GM23248 (cell line): ENCODE data around the gene VPS35. TPM values are rescaled to one million over a fixed set of nuclear protein-coding genes. Genes with fewer than 3 reads are reported as not detected.
"Not testable (repeated sequence)": the region's sequence is repeated elsewhere in the genome, so short reads cannot be mapped to it uniquely, and the experiment has no call there.

Experiments used
- DNase-seq: peaks from one replicate; pipeline ENCODE4 v3.0.0-alpha.2; 2015
- H2AFZ ChIP-seq: fragments of 200-600 bp; sonication (generic); 2 replicates; pipeline ENCODE4 v1.6.1; 2016; ENCODE audit warnings: antibody characterized with exemption
- H3F3A ChIP-seq: fragments of 200-600 bp; sonication (generic); 2 replicates; pipeline ENCODE4 v1.6.1; 2016; ENCODE audit warnings: mild to moderate bottlenecking, antibody characterized with exemption, mixed run types; ENCODE audit not compliant: insufficient read depth
- H3K27ac ChIP-seq: fragments of 200-600 bp; sonication (generic); 2 replicates; pipeline ENCODE4 v1.5.1; 2016; ENCODE audit warnings: mild to moderate bottlenecking
- H3K27me3 ChIP-seq: fragments of 200-600 bp; sonication (generic); replicated peaks from 2 replicates; pipeline ENCODE4 v1.6.1; 2016; ENCODE audit warnings: mild to moderate bottlenecking; ENCODE audit not compliant: insufficient read depth
- H3K36me3 ChIP-seq: fragments of 200-600 bp; sonication (generic); 2 replicates; pipeline ENCODE4 v1.6.1; 2016; ENCODE audit warnings: low read depth, mild to moderate bottlenecking
- H3K4me1 ChIP-seq: fragments of 200-600 bp; sonication (generic); 2 replicates; pipeline ENCODE4 v1.6.1; 2016; ENCODE audit warnings: mild to moderate bottlenecking; ENCODE audit not compliant: insufficient read depth
- H3K4me2 ChIP-seq: fragments of 200-600 bp; sonication (generic); one replicate; pipeline ENCODE4 v1.6.1; 2016; ENCODE audit warnings: mild to moderate bottlenecking; ENCODE audit not compliant: unreplicated experiment
- H3K4me3 ChIP-seq: fragments of 200-600 bp; sonication (generic); 2 replicates; pipeline ENCODE4 v1.5.1; 2016; ENCODE audit warnings: mild to moderate bottlenecking
- H3K79me2 ChIP-seq: fragments of 200-600 bp; sonication (generic); 2 replicates; pipeline ENCODE4 v1.6.1; 2016; ENCODE audit warnings: mild to moderate bottlenecking; ENCODE audit not compliant: insufficient read depth
- H3K9ac ChIP-seq: fragments of 200-600 bp; sonication (generic); 2 replicates; pipeline ENCODE4 v1.6.1; 2016; ENCODE audit warnings: mild to moderate bottlenecking
- H3K9me2 ChIP-seq: fragments of 200-600 bp; sonication (generic); 2 replicates; pipeline ENCODE4 v1.6.1; 2016; ENCODE audit warnings: mixed run types, mild to moderate bottlenecking, moderate library complexity; ENCODE audit not compliant: insufficient read depth
- H3K9me3 ChIP-seq: fragments of 200-600 bp; sonication (generic); one replicate; pipeline ENCODE4 v1.6.1; 2017; ENCODE audit warnings: low read depth
- H4K20me1 ChIP-seq: fragments of 200-600 bp; sonication (generic); 2 replicates; pipeline ENCODE4 v1.6.0; 2016; ENCODE audit not compliant: insufficient read depth
- EZH2 ChIP-seq: fragments of 200-600 bp; sonication (generic); IDR thresholded peaks from 2 replicates; pipeline ENCODE4 v1.6.1; 2018; ENCODE audit warnings: antibody characterized with exemption, mild to moderate bottlenecking; ENCODE audit not compliant: insufficient read depth, poor library complexity, severe bottlenecking
- EZH2phosphoT487 ChIP-seq: fragments of 200-600 bp; sonication (generic); IDR thresholded peaks from 2 replicates; pipeline ENCODE4 v1.6.1; 2018; ENCODE audit warnings: antibody characterized with exemption, moderate library complexity, mild to moderate bottlenecking, low read depth; ENCODE audit not compliant: insufficient read depth
- WGBS, 2 experiments: methylation state at CpG; one replicate each; pipeline ENCODE4 v1.1.6; 2015 to 2017; ENCODE audit warnings: low lambda C conversion rate in 2 of 2, low coverage in 1 of 2; ENCODE audit errors: missing lambda C conversion rate in 2 of 2; 5-methylcytosine and 5-hydroxymethylcytosine counted together
- in situ Hi-C: fragments of 300-500 bp; cut with MboI; formaldehyde crosslinking; loops from 2 replicates; pipeline ENCODE4 v1.15.0; 2020
- polyA plus RNA-seq: library from polyadenylated mRNA; unstranded; fragments of >200 nt; fragmentation: Nextera tagmentation; extraction: Ambion mirVana; gene quantifications from 2 replicates; pipeline ENCODE4 v1.2.1, GENCODE V29; 2016
- total RNA-seq: library from RNA; depleted of rRNA; stranded (reverse); fragments of >200 nt; shearing (Covaris generic); gene quantifications from 2 replicates; pipeline ENCODE4 v1.2.3, GENCODE V29; 2014

VPS35 gene
- total and polyA plus RNA-seq, 2 experiments from 2014 or later, result 91.1 to 213 TPM

DNA sequence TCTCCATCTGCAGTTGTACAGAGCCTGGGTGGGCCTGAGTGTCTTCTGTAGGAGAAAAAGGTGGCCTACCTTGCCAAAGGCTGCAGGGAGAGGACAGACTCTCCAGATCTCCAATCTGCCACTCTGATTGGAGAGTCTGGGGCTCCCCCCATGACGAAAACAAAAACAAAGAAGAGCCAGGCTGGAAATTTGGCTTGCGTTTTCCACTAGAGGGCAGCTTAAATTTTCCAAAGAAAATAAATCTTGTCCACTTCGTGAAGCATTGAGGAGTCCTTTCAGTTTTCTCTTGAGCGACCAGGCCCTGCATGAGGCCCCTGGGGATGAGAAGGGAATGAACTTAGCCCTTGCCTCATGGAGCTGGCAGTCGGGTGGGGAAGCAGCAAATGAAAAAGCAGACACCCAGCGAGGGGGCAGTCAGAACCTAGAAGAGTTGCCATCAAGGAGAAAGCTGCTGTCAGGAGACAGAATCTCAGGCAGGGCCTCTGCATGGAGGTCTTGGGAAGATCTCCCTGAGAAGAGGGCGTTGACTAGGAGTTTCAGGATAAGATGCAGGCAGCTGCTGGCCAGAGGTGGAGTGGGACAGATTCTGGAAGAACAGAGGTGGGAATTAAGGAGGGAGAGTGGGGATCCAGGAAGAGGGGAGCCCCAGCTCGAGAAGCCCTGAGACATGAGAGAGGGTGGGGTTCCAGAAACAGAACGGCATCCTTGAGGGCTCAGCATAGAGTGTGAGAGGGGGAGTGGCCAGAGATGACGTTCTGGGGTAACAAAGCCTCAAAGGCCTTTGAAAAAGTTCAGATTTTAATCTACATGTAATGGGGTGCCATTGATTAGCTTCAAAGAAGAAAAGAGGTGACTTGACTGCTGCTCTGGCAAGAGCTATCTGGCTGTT lies 59.4 kb downstream of the VPS35 start:
- Histone ChIP-seq H3K36me3 (no peaks in the 10 kb centered on the region), H3K79me2 (no peaks in the 10 kb centered on the region), H3K27ac (peak overlapping the region; percentile 63), H3K9me2 (no peaks in the 10 kb centered on the region), H4K20me1 (no peaks in the 10 kb centered on the region), H3K4me1 (peaks cover 8% of the 10 kb centered on the region), H3K27me3 (no peaks in the 10 kb centered on the region), H3K4me3 (peak overlapping the region; percentile 58), H3F3A (no peaks in the 10 kb centered on the region), H3K4me2 (peak overlapping the region; percentile 85), H3K9ac (peak overlapping the region; percentile 77), H3K9me3 (no peaks in the 10 kb centered on the region), H2AFZ (peak overlapping the region; percentile 98)
- no peak for TF ChIP-seq EZH2
- no peak for TF ChIP-seq EZH2phosphoT487
- DNase-seq, result peak; percentile 82
- in situ Hi-C loops, result no loop called here
- WGBS, 2 experiments, result 7 to 10% methylated on average over 10 of the region's 10 CpGs

DNA sequence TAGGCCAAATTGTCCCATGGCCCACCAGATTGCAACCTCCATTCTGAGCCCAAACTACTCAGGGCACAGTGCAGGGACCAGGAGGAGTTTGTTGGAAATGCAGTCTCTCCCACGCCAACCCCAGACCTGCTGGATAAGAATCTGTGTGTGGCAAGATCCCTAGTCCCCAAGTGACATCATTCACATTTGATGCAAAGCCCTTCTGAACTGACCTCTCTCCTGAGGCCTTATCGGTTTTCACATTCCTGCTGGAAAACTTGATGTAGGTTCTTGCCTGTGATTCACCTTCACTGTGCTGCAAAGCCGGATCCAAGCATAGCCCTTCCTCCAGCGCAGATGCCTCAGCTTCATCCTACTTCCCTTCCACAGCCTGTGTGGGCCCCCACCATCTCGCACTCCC lies 61.2 kb downstream of the VPS35 start:
- H3K36me3 ChIP-seq, result no peaks in the 10 kb centered on the region
- in situ Hi-C loops, result no loop called here

GRCh38 chr16:46626681-46627080 lies 62.3 kb downstream of the VPS35 start:
- WGBS, 2 experiments, result 92 to 93% methylated on average over 22 of the region's 22 CpGs

More for the DNA sequence above, 61.2 kb downstream of the VPS35 start:
- Histone ChIP-seq H3K9ac (no peak overlapping the region), H2AFZ (no peak overlapping the region), H3K27ac (no peak overlapping the region), H3K4me2 (no peak overlapping the region), H3K4me1 (peaks cover 8% of the 10 kb centered on the region), H3K9me2 (no peaks in the 10 kb centered on the region), H3K79me2 (no peaks in the 10 kb centered on the region), H4K20me1 (no peaks in the 10 kb centered on the region), H3K4me3 (no peak overlapping the region), H3F3A (no peaks in the 10 kb centered on the region), H3K27me3 (no peaks in the 10 kb centered on the region), H3K9me3 (no peaks in the 10 kb centered on the region)
- DNase-seq, result no peak
- TF ChIP-seq EZH2phosphoT487 (no peak), EZH2 (no peak)
- WGBS, 2 experiments, result 92 to 93% methylated on average over 5 of the region's 5 CpGs

DNA sequence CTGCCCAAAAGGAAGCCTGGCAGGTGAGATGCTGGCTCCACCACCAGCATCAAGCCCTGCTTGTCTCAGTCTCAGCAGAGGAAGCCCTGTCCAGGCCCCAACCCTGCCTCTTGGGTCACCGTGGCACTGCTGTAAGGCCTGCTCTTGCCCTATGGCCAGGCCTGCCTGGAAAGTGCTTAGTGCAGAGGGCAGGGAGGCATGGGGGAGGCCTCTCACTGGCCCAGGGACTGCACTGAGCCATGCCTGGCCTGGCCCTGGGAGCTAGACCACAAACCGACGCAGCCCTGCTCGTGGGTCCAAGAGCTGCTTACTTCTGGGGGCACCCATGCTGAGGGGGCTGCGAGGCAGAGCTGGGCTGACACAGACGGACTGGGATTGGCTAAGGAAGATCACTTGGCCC lies 64.1 kb downstream of the VPS35 start:
- H2AFZ ChIP-seq, in situ Hi-C loops, H3K9me2 ChIP-seq, H3F3A ChIP-seq, H3K9me3 ChIP-seq, H3K9ac ChIP-seq, H3K27ac ChIP-seq, H3K36me3 ChIP-seq, H3K4me1 ChIP-seq, H3K4me3 ChIP-seq, H4K20me1 ChIP-seq, H3K4me2 ChIP-seq, H3K27me3 ChIP-seq, DNase-seq: not testable (repeated sequence)
- WGBS, 2 experiments, result 76 to 89% methylated on average over 5 to 6 of the region's 6 CpGs
- peaks cover 13% of the 10 kb centered on the region for H3K79me2 ChIP-seq

More at GRCh38 chr16:46626681-46627080, 62.3 kb downstream of the VPS35 start:
- H3K4me1 ChIP-seq, H2AFZ ChIP-seq, H3K4me2 ChIP-seq, H3K27ac ChIP-seq, H3K9ac ChIP-seq, H3F3A ChIP-seq, H3K4me3 ChIP-seq, H3K27me3 ChIP-seq, H3K9me3 ChIP-seq, H3K9me2 ChIP-seq, in situ Hi-C loops, H3K79me2 ChIP-seq, H4K20me1 ChIP-seq, DNase-seq, H3K36me3 ChIP-seq: not testable (repeated sequence)

DNA sequence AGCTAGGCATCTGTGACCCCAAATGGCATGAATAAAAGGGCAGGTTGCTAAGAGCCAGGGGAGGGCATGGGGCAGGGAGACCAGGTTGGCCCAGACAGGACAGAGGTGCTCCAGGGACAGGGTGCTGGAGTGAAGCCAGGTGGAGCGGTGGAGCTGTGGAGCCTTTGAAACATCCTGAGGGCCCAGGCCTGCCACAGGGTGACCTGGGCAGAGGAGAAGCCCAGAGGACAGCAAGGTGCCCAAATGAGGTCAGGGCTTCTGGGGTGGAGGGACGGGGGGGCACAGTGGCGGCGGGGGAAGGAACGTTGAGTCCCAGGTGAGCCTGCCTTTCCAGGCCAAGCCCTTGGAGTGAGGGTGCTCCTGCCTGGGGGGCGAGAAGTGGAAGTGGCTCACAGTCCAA lies 65.3 kb downstream of the VPS35 start:
- H3K27me3 ChIP-seq, H3F3A ChIP-seq, H3K9ac ChIP-seq, H3K9me2 ChIP-seq, DNase-seq, H3K36me3 ChIP-seq, H2AFZ ChIP-seq, in situ Hi-C loops, H3K9me3 ChIP-seq, H3K4me2 ChIP-seq, H4K20me1 ChIP-seq, H3K4me3 ChIP-seq, H3K4me1 ChIP-seq, H3K27ac ChIP-seq: not testable (repeated sequence)
- 80% methylated on average over 5 of the region's 6 CpGs; no CpG with 5 or more reads in 1 of the 2 experiments for WGBS, 2 experiments
- peaks cover 24% of the 10 kb centered on the region for H3K79me2 ChIP-seq

DNA sequence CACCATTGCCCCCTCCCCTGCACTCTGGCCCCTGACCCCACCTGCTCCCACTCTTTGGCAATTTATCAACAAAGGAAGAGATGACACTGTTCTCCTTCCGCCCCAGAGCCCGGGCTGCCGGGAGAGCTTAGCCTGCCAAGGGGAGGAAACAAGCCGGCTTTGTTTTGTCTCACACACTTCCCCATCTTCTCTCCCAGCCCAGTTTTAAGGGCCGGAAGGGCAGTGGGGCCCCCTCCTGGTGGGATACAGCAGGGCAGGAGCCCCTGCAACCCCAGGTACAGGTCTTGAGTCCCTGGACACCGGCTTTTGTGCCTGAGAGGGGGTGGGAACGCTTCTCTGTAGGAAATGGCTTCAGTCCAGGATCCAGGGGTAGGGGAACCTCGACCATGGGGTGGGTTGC lies 65.7 kb downstream of the VPS35 start:
- H3K4me3 ChIP-seq, H3K36me3 ChIP-seq, H3K4me2 ChIP-seq, DNase-seq, H3K9me3 ChIP-seq, H3F3A ChIP-seq, in situ Hi-C loops, H3K27me3 ChIP-seq, H3K27ac ChIP-seq, H3K4me1 ChIP-seq, H3K9ac ChIP-seq, H2AFZ ChIP-seq, H4K20me1 ChIP-seq, H3K9me2 ChIP-seq: not testable (repeated sequence)
- H3K79me2 ChIP-seq, result peaks cover 28% of the 10 kb centered on the region
- 0 to 11% methylated on average over 4 of the region's 8 CpGs for WGBS, 2 experiments
